K562 (cell line): ENCODE results near the gene CELA1. TPM values are rescaled to one million over a fixed set of nuclear protein-coding genes. Genes with fewer than 3 reads are reported as not detected.
A peak's percentile ranks its signal among the peaks of the same experiment; 100 is the strongest.

Experiments
- ATAC-seq: fragments of 200-7000 bp; cut with Tn5 transposase; 3 replicates; pipeline ENCODE4 v1.9.1; 2020; ENCODE audit warnings: moderate library complexity
- BruUV-seq: library from RNA; stranded (reverse); fragments of 400-500 nt; replicated peaks from 2 replicates; lab custom pipeline; 2021; lab: Mats Ljungman, UMichigan
- CTCF ChIA-PET: fragments of 300-600 bp; formaldehyde crosslinking; extraction: SDS; loops from one replicate; lab custom pipeline; 2021; ENCODE audit warnings: low intra/inter-chr PET ratio; lab: Yijun Ruan, JAX
- POLR2A ChIA-PET: fragments of 300-600, 350-650 bp; sonication (Branson Sonifier 250); formaldehyde crosslinking; extraction: SDS; loops from one replicate; lab custom pipeline; 2021; ENCODE audit warnings: antibody characterized with exemption, inconsistent platforms; lab: Yijun Ruan, JAX
- DNase-seq, 4 experiments: peaks; one replicate each; pipeline versions ENCODE4 v3.0.0 to v3.0.0-alpha.2; 2011 to 2018; ENCODE audit warnings: low spot score in 3 of 4, mixed read lengths in 3 of 4; ENCODE audit errors: extremely low read depth in 1 of 4
- FAIRE-seq: peaks from 2 replicates; lab custom pipeline; 2011; peaks lifted over from hg19 to GRCh38; lab: Jason Lieb, UNC
- H2AFZ ChIP-seq: 2 replicates; pipeline ENCODE4 v1.6.0; 2011; ENCODE audit warnings: low read depth, low read length, control low read depth, inconsistent platforms
- H3K27ac ChIP-seq: fragments of 200-600 bp; 3 replicates; pipeline ENCODE4 v1.8.0; 2011; ENCODE audit warnings: low read depth, mild to moderate bottlenecking, control low read depth, inconsistent platforms, low read length, moderate library complexity, mixed read lengths; ENCODE audit errors: extremely low read depth
- H3K27me3 ChIP-seq, 2 experiments: fragments of 300-600 bp in 1 of 2; 2 replicates in 1 of 2; 3 replicates in 1 of 2; pipeline versions ENCODE4 v1.6.0 to v1.8.0; 2011; ENCODE audit warnings: inconsistent platforms in 2 of 2, low read length in 2 of 2, mild to moderate bottlenecking in 1 of 2, mixed read lengths in 1 of 2, moderate library complexity in 1 of 2; ENCODE audit not compliant: control insufficient read depth in 2 of 2, insufficient read depth in 2 of 2
- H3K36me3 ChIP-seq: fragments of 300-600 bp; 3 replicates; pipeline ENCODE4 v1.8.0; 2011; ENCODE audit warnings: mild to moderate bottlenecking, low read length, inconsistent platforms; ENCODE audit not compliant: control insufficient read depth, insufficient read depth
- H3K4me1 ChIP-seq, 2 experiments: fragments of 200-600 bp in 1 of 2; replicated peaks in 1 of 2; 2 replicates in 1 of 2; 3 replicates in 1 of 2; pipeline versions ENCODE4 v1.5.1 to v1.8.0; 2011; ENCODE audit warnings: inconsistent platforms in 2 of 2, low read length in 2 of 2, mild to moderate bottlenecking in 1 of 2, mixed read lengths in 1 of 2, moderate library complexity in 1 of 2; ENCODE audit not compliant: control insufficient read depth in 2 of 2, insufficient read depth in 2 of 2
- H3K4me2 ChIP-seq: 2 replicates; pipeline ENCODE4 v1.6.1; 2011; ENCODE audit warnings: low read length, control low read depth, inconsistent platforms, mixed read lengths; ENCODE audit not compliant: insufficient read depth
- H3K4me3 ChIP-seq: fragments of 200-600 bp; sonication (generic), shearing (Covaris generic); 2 replicates; pipeline ENCODE4 v1.5.1; 2016; ENCODE audit warnings: control low read depth, inconsistent platforms
- H3K79me2 ChIP-seq: fragments of 200-600 bp; 3 replicates; pipeline ENCODE4 v1.8.0; 2011; ENCODE audit warnings: low read length, inconsistent platforms; ENCODE audit not compliant: control insufficient read depth, insufficient read depth
- H3K9ac ChIP-seq, 2 experiments: 2 replicates each; pipeline versions ENCODE4 v1.6.0 to v1.6.1; 2011; ENCODE audit warnings: low read depth in 2 of 2, low read length in 2 of 2, control low read depth in 1 of 2, inconsistent platforms in 1 of 2, mild to moderate bottlenecking in 1 of 2, mixed read lengths in 1 of 2; ENCODE audit not compliant: insufficient read depth in 1 of 2
- H3K9me1 ChIP-seq: one replicate; pipeline ENCODE4 v1.6.0; 2011; ENCODE audit warnings: inconsistent platforms, mild to moderate bottlenecking, low read length, moderate library complexity; ENCODE audit not compliant: control insufficient read depth, insufficient read depth
- H3K9me3 ChIP-seq: replicated peaks from 2 replicates; pipeline ENCODE4 v1.5.1; 2011; ENCODE audit warnings: low read depth, low read length, inconsistent platforms; ENCODE audit not compliant: control insufficient read depth, insufficient read depth
- H4K20me1 ChIP-seq: replicated peaks from 2 replicates; pipeline ENCODE4 v1.6.1; 2011; ENCODE audit warnings: low read length, inconsistent platforms, mixed read lengths; ENCODE audit not compliant: control insufficient read depth, insufficient read depth
- ATF3 ChIP-seq, 2 experiments: fragments of 450-650 bp in 1 of 2; sonication (generic) in 1 of 2; formaldehyde crosslinking in 1 of 2; IDR thresholded peaks in 1 of 2; conservative IDR thresholded peaks in 1 of 2; 2 replicates each; pipeline versions ENCODE4 v1.6.1 to v1.8.1; 2016 to 2023; ENCODE audit warnings: mild to moderate bottlenecking in 2 of 2, moderate library complexity in 2 of 2, inconsistent platforms in 1 of 2, missing genetic modification reagents in 1 of 2
- CHAMP1 ChIP-seq: fragments of 450-650 bp; IDR thresholded peaks from 2 replicates; pipeline ENCODE4 v1.6.1; 2016; ENCODE audit warnings: mild to moderate bottlenecking
- NFIC ChIP-seq: fragments of 450-650 bp; IDR thresholded peaks from 2 replicates; pipeline ENCODE4 v1.6.1; 2017; ENCODE audit warnings: mild to moderate bottlenecking, inconsistent platforms
- POLR2B ChIP-seq: fragments of 450-650 bp; IDR thresholded peaks from 2 replicates; pipeline ENCODE4 v1.6.1; 2018; ENCODE audit warnings: low read depth; ENCODE audit not compliant: partially characterized antibody
- WGBS: fragments of 100-300 bp; shearing (Covaris generic); methylation state at CpG from one replicate; pipeline ENCODE4 v1.1.6; 2016; ENCODE audit warnings: low coverage, mixed read lengths; ENCODE audit not compliant: insufficient coverage; ENCODE audit errors: missing lambda C conversion rate; 5-methylcytosine and 5-hydroxymethylcytosine counted together
- in situ Hi-C: fragments of 300-500 bp; cut with MboI; formaldehyde crosslinking; loops from 4 replicates; pipeline ENCODE4 v1.15.0; 2018; ENCODE audit warnings: inconsistent platforms, mixed read lengths
- intact Hi-C: fragments of 100-400 bp; cut with micrococcal nuclease; formaldehyde crosslinking; loops from 2 replicates; pipeline ENCODE4 v1.14.2; 2022
- polyA plus RNA-seq, 8 experiments: library from polyadenylated mRNA; depleted of rRNA in 4 of 8; stranded (reverse) in 5 of 8; unstranded in 3 of 8; fragments of >200 nt; fragmentation: Nextera tagmentation in 2 of 8; fragmentation: Illumina TruSeq in 1 of 8; extraction: Ambion mirVana in 2 of 8; extraction: Trizol in 1 of 8; gene quantifications; 2 replicates each; pipeline versions ENCODE4 v1.2.1 to v1.2.3, GENCODE V29; 2011 to 2014; ENCODE audit warnings: inconsistent platforms in 1 of 8, missing spikeins in 1 of 8
- total RNA-seq, 7 experiments: library from RNA; depleted of rRNA in 6 of 7; stranded (reverse); fragments of >200 nt in 6 of 7; fragmentation: Illumina TruSeq in 2 of 7; extraction: Trizol in 2 of 7; gene quantifications; 2 replicates each; pipeline versions ENCODE4 v1.2.1 to v1.2.3, GENCODE V29; 2011 to 2021; ENCODE audit warnings: low replicate concordance in 1 of 7

The CELA1 gene
- total and polyA plus RNA-seq, 9 of the 15 experiments (the other 6 are each of a cell fraction or from before 2014, with no cell fraction given), result 0.06 to 0.27 (median 0.22) TPM; not detected in 6

- DNase-seq, result no peak
- TF ChIP-seq ATF3 (IDR thresholded peaks at IDR 0.05) (0 out of 2 replicates have a peak, but pooled peaks have one; percentile 34), ATF3 (CRISPR knock-in tag; conservative IDR thresholded peaks at IDR 0.05) (no peak), CHAMP1 (no peak), NFIC (peak; percentile 31; the same call in 1 of the 2 replicates), POLR2B (no peak)
- Histone ChIP-seq H3K36me3 (no peaks in the 10 kb centered on the region), H3K27ac (no peak overlapping the region), H4K20me1 (no peaks in the 10 kb centered on the region), H3K79me2 (no peaks in the 10 kb centered on the region), H3K4me2 (no peak overlapping the region), H2AFZ (no peak overlapping the region), H3K4me1 (no peaks in the 10 kb centered on the region; a peak in 1 of 5 replicates), H3K27me3 (peaks cover 0 to 4% of the 10 kb centered on the region in 2 experiments; a peak in 1 of 5 replicates), H3K9me1 (no peaks in the 10 kb centered on the region), H3K9me3 (no peaks in the 10 kb centered on the region), H3K9ac (no peak overlapping the region), H3K4me3 (no peak overlapping the region)
- intact Hi-C loops, result no loop called here
- ATAC-seq, result no peak
- no TSS peak for BruUV-seq
- FAIRE-seq, result no peak
- ChIA-PET CTCF (no interaction called here), POLR2A (no interaction called here)
- in situ Hi-C loops, result no loop called here
- 5% methylated on average over 1 of the region's 1 CpG for WGBS
Observed at GRCh38 chr12:51285843-51286242, 60.6 kb downstream of the CELA1 start.
